IMR-90 (cell line): Measurements from ENCODE around the gene ADGRG4. TPM values are rescaled to one million over a fixed set of nuclear protein-coding genes. Genes with fewer than 3 reads are reported as not detected.

Experiments
- ATAC-seq: fragments of 200-7000 bp; cut with Tn5 transposase; 2 replicates; pipeline ENCODE4 v1.9.1; 2020; ENCODE audit warnings: low read depth, mild to moderate bottlenecking, moderate library complexity
- BruUV-seq: library from RNA; stranded (reverse); fragments of 400-500 nt; replicated peaks from 2 replicates; lab custom pipeline; 2021; lab: Mats Ljungman, UMichigan
- CTCF ChIA-PET: fragments of 300-600 bp; formaldehyde crosslinking; extraction: SDS; loops from one replicate; lab custom pipeline; 2021; ENCODE audit warnings: antibody characterized with exemption; lab: Yijun Ruan, JAX
- POLR2A ChIA-PET: fragments of 300-600 bp; sonication (Branson Sonifier 250); formaldehyde crosslinking; loops from one replicate; lab custom pipeline; 2022; ENCODE audit warnings: antibody characterized with exemption; ENCODE audit not compliant: unreplicated experiment; lab: Charles Lee
- DNase-seq: peaks from one replicate; pipeline ENCODE4 v3.0.0; 2013
- H2AFZ ChIP-seq: replicated peaks from 2 replicates; pipeline ENCODE3; 2013; ENCODE audit warnings: low read length, mild to moderate bottlenecking; ENCODE audit not compliant: poor library complexity
- H2AK5ac ChIP-seq: 2 replicates; pipeline ENCODE4 v1.6.1; 2013; ENCODE audit warnings: low read depth, low read length, inconsistent platforms
- H2AK9ac ChIP-seq: replicated peaks from 2 replicates; pipeline ENCODE3; 2013; ENCODE audit warnings: mild to moderate bottlenecking, low read depth, low read length, moderate library complexity; ENCODE audit not compliant: poor library complexity
- H2BK120ac ChIP-seq: 2 replicates; pipeline ENCODE4 v1.6.1; 2013; ENCODE audit warnings: low read depth, low read length, inconsistent platforms
- H2BK15ac ChIP-seq: 3 replicates; pipeline ENCODE4 v1.6.1; 2013; ENCODE audit warnings: low read depth, low read length, inconsistent platforms
- H2BK20ac ChIP-seq: 2 replicates; pipeline ENCODE4 v1.6.1; 2013; ENCODE audit warnings: low read depth, mild to moderate bottlenecking, inconsistent platforms, low read length, moderate library complexity
- H2BK5ac ChIP-seq: 2 replicates; pipeline ENCODE4 v1.6.1; 2013; ENCODE audit warnings: mild to moderate bottlenecking, low read depth, low read length, inconsistent platforms; ENCODE audit not compliant: poor library complexity, severe bottlenecking
- H3K14ac ChIP-seq: replicated peaks from 2 replicates; pipeline ENCODE4 v1.6.1; 2013; ENCODE audit warnings: low read depth, low read length, inconsistent platforms
- H3K18ac ChIP-seq: 2 replicates; pipeline ENCODE4 v1.6.1; 2013; ENCODE audit warnings: low read depth, low read length, control low read depth
- H3K23ac ChIP-seq: 2 replicates; pipeline ENCODE4 v1.6.1; 2013; ENCODE audit warnings: low read depth, low read length, inconsistent platforms
- H3K27ac ChIP-seq: 2 replicates; pipeline ENCODE4 v1.5.1; 2013; ENCODE audit warnings: mild to moderate bottlenecking, control low read depth, low read length; ENCODE audit not compliant: insufficient read depth
- H3K27me3 ChIP-seq: 2 replicates; pipeline ENCODE4 v1.6.1; 2013; ENCODE audit warnings: low read length; ENCODE audit not compliant: control insufficient read depth, insufficient read depth
- H3K36me3 ChIP-seq: 2 replicates; pipeline ENCODE4 v1.6.1; 2013; ENCODE audit warnings: low read length, mixed read lengths; ENCODE audit not compliant: control insufficient read depth, insufficient read depth
- H3K4ac ChIP-seq: 2 replicates; pipeline ENCODE4 v1.6.1; 2013; ENCODE audit warnings: low read depth, low read length, inconsistent platforms
- H3K4me1 ChIP-seq: 2 replicates; pipeline ENCODE4 v1.6.1; 2013; ENCODE audit warnings: low read length, mixed read lengths; ENCODE audit not compliant: control insufficient read depth, insufficient read depth
- H3K4me2 ChIP-seq: 2 replicates; pipeline ENCODE4 v1.6.1; 2013; ENCODE audit warnings: low read depth, mild to moderate bottlenecking, control low read depth, low read length, moderate library complexity
- H3K4me3 ChIP-seq: 2 replicates; pipeline ENCODE4 v1.5.1; 2013; ENCODE audit warnings: low read depth, mild to moderate bottlenecking, control low read depth, low read length, moderate library complexity; ENCODE audit not compliant: insufficient read depth
- H3K56ac ChIP-seq: 2 replicates; pipeline ENCODE4 v1.6.1; 2013; ENCODE audit warnings: low read length, inconsistent platforms; ENCODE audit not compliant: insufficient read depth; ENCODE audit errors: extremely low read depth
- H3K79me1 ChIP-seq, 2 experiments: 2 replicates each; pipeline ENCODE4 v1.6.1; 2013; ENCODE audit warnings: low read length in 2 of 2, inconsistent platforms in 1 of 2, low read depth in 1 of 2
- H3K9ac ChIP-seq: 2 replicates; pipeline ENCODE4 v1.6.1; 2013; ENCODE audit warnings: low read depth, low read length, control low read depth
- H3K9me1 ChIP-seq: 2 replicates; pipeline ENCODE4 v1.6.1; 2013; ENCODE audit warnings: low read length, inconsistent platforms; ENCODE audit not compliant: insufficient read depth
- H3K9me3 ChIP-seq: 2 replicates; pipeline ENCODE4 v1.6.1; 2013; ENCODE audit warnings: low read length; ENCODE audit not compliant: control insufficient read depth, insufficient read depth
- H4K20me1 ChIP-seq: 2 replicates; pipeline ENCODE4 v1.6.1; 2013; ENCODE audit warnings: low read length, inconsistent platforms; ENCODE audit not compliant: insufficient read depth
- H4K5ac ChIP-seq: 2 replicates; pipeline ENCODE4 v1.6.1; 2013; ENCODE audit warnings: mild to moderate bottlenecking, low read depth, low read length, control low read depth
- H4K8ac ChIP-seq, 2 experiments: 2 replicates each; pipeline ENCODE4 v1.6.1; 2013; ENCODE audit warnings: low read depth in 2 of 2, low read length in 2 of 2, control low read depth in 1 of 2, inconsistent platforms in 1 of 2
- H4K91ac ChIP-seq: 2 replicates; pipeline ENCODE4 v1.6.1; 2013; ENCODE audit warnings: low read depth, low read length, inconsistent platforms; ENCODE audit not compliant: insufficient read depth
- BHLHE40 ChIP-seq: fragments of 150-350 bp; IDR thresholded peaks from 2 replicates; pipeline ENCODE4 v1.6.1; 2016; ENCODE audit warnings: mild to moderate bottlenecking, low read depth, low read length
- CEBPB ChIP-seq: IDR thresholded peaks from 2 replicates; pipeline ENCODE4 v1.6.1; 2012; ENCODE audit warnings: low read depth, low read length, improper control_type of control experiment
- CHD1 ChIP-seq: IDR thresholded peaks from 2 replicates; pipeline ENCODE4 v1.6.1; 2012; ENCODE audit warnings: low read depth, low read length, improper control_type of control experiment
- CTCF ChIP-seq: conservative IDR thresholded peaks from 2 replicates; pipeline ENCODE4 v1.5.1; 2012; ENCODE audit warnings: mild to moderate bottlenecking, low read depth, low read length, improper control_type of control experiment
- ELK1 ChIP-seq: fragments of 150-350 bp; IDR thresholded peaks from 2 replicates; pipeline ENCODE4 v1.6.1; 2016; ENCODE audit warnings: low read depth, mild to moderate bottlenecking, low read length, moderate library complexity, borderline replicate concordance
- FOS ChIP-seq: fragments of 150-350 bp; IDR thresholded peaks from 2 replicates; pipeline ENCODE4 v1.6.1; 2016; ENCODE audit warnings: low read depth, low read length
- MAFK ChIP-seq: IDR thresholded peaks from 2 replicates; pipeline ENCODE4 v1.6.1; 2012; ENCODE audit warnings: low read depth, low read length, improper control_type of control experiment
- MAZ ChIP-seq: IDR thresholded peaks from 2 replicates; pipeline ENCODE4 v1.6.1; 2012; ENCODE audit warnings: low read depth, mild to moderate bottlenecking, low read length, improper control_type of control experiment, moderate library complexity, borderline replicate concordance
- MXI1 ChIP-seq: IDR thresholded peaks from 2 replicates; pipeline ENCODE4 v1.6.1; 2012; ENCODE audit warnings: low read depth, mild to moderate bottlenecking, low read length, moderate library complexity, borderline replicate concordance
- POLR2A ChIP-seq: IDR thresholded peaks from 2 replicates; pipeline ENCODE4 v1.6.1; 2012; ENCODE audit warnings: mild to moderate bottlenecking, low read depth, low read length
- RAD21 ChIP-seq: IDR thresholded peaks from 2 replicates; pipeline ENCODE4 v1.6.1; 2012; ENCODE audit warnings: low read length, improper control_type of control experiment
- RCOR1 ChIP-seq: IDR thresholded peaks from 2 replicates; pipeline ENCODE4 v1.6.1; 2012; ENCODE audit warnings: mild to moderate bottlenecking, low read length, improper control_type of control experiment; ENCODE audit not compliant: insufficient replicate concordance
- RFX5 ChIP-seq: IDR thresholded peaks from 2 replicates; pipeline ENCODE4 v1.8.0; 2012; ENCODE audit warnings: low read depth, mild to moderate bottlenecking, low read length, moderate library complexity
- SMC3 ChIP-seq: fragments of 150-350 bp; IDR thresholded peaks from 2 replicates; pipeline ENCODE4 v1.6.1; 2016; ENCODE audit warnings: low read depth, mild to moderate bottlenecking, antibody characterized with exemption, low read length, moderate library complexity
- USF2 ChIP-seq: fragments of 150-350 bp; IDR thresholded peaks from 2 replicates; pipeline ENCODE4 v1.6.1; 2017; ENCODE audit warnings: mild to moderate bottlenecking, antibody characterized with exemption, low read length, low read depth
- WGBS, 2 experiments: methylation state at CpG; one replicate each; pipeline versions ENCODE4 v1.1.5 to v1.1.7; 2013; ENCODE audit warnings: missing lambda C conversion rate in 2 of 2; ENCODE audit not compliant: insufficient read length in 1 of 2; ENCODE audit errors: extremely low coverage in 2 of 2; 5-methylcytosine and 5-hydroxymethylcytosine counted together
- dilution Hi-C: fragments of 300-500 bp; cut with HindIII; formaldehyde crosslinking; loops from one replicate; pipeline ENCODE4 v1.14.3; 2018; ENCODE audit warnings: low sequenced_read_pairs; ENCODE audit not compliant: unreplicated experiment
- in situ Hi-C: fragments of 300-500 bp; cut with MboI; formaldehyde crosslinking; loops from 3 replicates; pipeline ENCODE4 v1.14.3; 2019; ENCODE audit warnings: low sequenced_read_pairs, inconsistent platforms, mixed read lengths
- intact Hi-C: fragments of 100-400 bp; cut with micrococcal nuclease; formaldehyde crosslinking; loops from 2 replicates; pipeline ENCODE4 v1.10.0; 2022
- polyA plus RNA-seq, 3 experiments: library from polyadenylated mRNA; depleted of rRNA; stranded (reverse); fragments of >200 nt; gene quantifications; 2 replicates each; pipeline ENCODE4 v1.2.3, GENCODE V29; 2012; ENCODE audit warnings: low replicate concordance in 1 of 3
- total RNA-seq: library from RNA; depleted of rRNA; stranded (reverse); fragments of >200 nt; gene quantifications from 2 replicates; pipeline ENCODE4 v1.2.3, GENCODE V29; 2012

The ADGRG4 gene
- total and polyA plus RNA-seq, 2 of the 4 experiments (the other 2 are of a cell fraction) = under 0.01 TPM; not detected in 1

GRCh38 chrX:136452614-136453013 lies 151.9 kb downstream of the ADGRG4 start:
- no CpG with 5 or more reads among the region's 5 CpGs for WGBS, 2 experiments
- H3K14ac ChIP-seq = no peak overlapping the region
- no peaks in the 10 kb centered on the region for H4K20me1 ChIP-seq
- POLR2A ChIA-PET = no interaction called here
- no peaks in the 10 kb centered on the region for H3K79me1 ChIP-seq
- no peak overlapping the region for H3K4ac ChIP-seq
- no peaks in the 10 kb centered on the region for H3K9me3 ChIP-seq
- no peaks in the 10 kb centered on the region for H3K36me3 ChIP-seq
- no peak for ATAC-seq
- H2AK9ac ChIP-seq = no peak overlapping the region
- no peak overlapping the region for H4K5ac ChIP-seq
- no peak overlapping the region for H2BK5ac ChIP-seq
- H2AFZ ChIP-seq = no peak overlapping the region
- H4K91ac ChIP-seq = no peak overlapping the region
- H3K9ac ChIP-seq = no peak overlapping the region
- no peak overlapping the region for H3K4me2 ChIP-seq
- H3K23ac ChIP-seq = no peak overlapping the region
- no peak overlapping the region for H2BK120ac ChIP-seq
- no peak overlapping the region for H3K18ac ChIP-seq
- DNase-seq = no peak
- BruUV-seq = no TSS peak
- no peak overlapping the region for H3K27ac ChIP-seq
- in situ Hi-C loops (no loop called here), dilution Hi-C loops (no loop called here), intact Hi-C loops (no loop called here)
- CTCF ChIA-PET = interaction anchor here (1.0 kb wide), 1 partner anchor 16 kb away, joined by 4 read pairs; no protein-coding TSS in a partner anchor
- H3K27me3 ChIP-seq = no peaks in the 10 kb centered on the region
- TF ChIP-seq RAD21 (no peak), ELK1 (no peak), MAZ (no peak), CTCF (no peak), MXI1 (no peak), POLR2A (no peak), CHD1 (no peak), MAFK (no peak), CEBPB (no peak), BHLHE40 (no peak), RFX5 (no peak), RCOR1 (no peak), USF2 (no peak), FOS (no peak), SMC3 (no peak)
- no peaks in the 10 kb centered on the region for H3K9me1 ChIP-seq
- H3K4me3 ChIP-seq = no peak overlapping the region
- no peaks in the 10 kb centered on the region for H3K4me1 ChIP-seq
- H4K8ac ChIP-seq = no peak overlapping the region
- H2AK5ac ChIP-seq = no peak overlapping the region
- no peak overlapping the region for H2BK15ac ChIP-seq
- no peak overlapping the region for H3K56ac ChIP-seq
- H2BK20ac ChIP-seq = no peak overlapping the region
